DOHH2 (cell line): ENCODE results near the gene RANGAP1.

Experiments
- CTCF ChIP-seq: fragments of 200-600 bp; sonication (generic); IDR thresholded peaks from one replicate; pipeline ENCODE4 v1.5.1; 2014; ENCODE audit warnings: antibody characterized with exemption, mild to moderate bottlenecking, low read depth, low read length; ENCODE audit not compliant: poor library complexity, severe bottlenecking
- EZH2phosphoT487 ChIP-seq: fragments of 200-600 bp; sonication (generic); IDR thresholded peaks from 2 replicates; pipeline ENCODE4 v1.6.1; 2017; ENCODE audit warnings: borderline replicate concordance, mild to moderate bottlenecking, antibody characterized with exemption, low read length, moderate library complexity, mixed read lengths

DNA sequence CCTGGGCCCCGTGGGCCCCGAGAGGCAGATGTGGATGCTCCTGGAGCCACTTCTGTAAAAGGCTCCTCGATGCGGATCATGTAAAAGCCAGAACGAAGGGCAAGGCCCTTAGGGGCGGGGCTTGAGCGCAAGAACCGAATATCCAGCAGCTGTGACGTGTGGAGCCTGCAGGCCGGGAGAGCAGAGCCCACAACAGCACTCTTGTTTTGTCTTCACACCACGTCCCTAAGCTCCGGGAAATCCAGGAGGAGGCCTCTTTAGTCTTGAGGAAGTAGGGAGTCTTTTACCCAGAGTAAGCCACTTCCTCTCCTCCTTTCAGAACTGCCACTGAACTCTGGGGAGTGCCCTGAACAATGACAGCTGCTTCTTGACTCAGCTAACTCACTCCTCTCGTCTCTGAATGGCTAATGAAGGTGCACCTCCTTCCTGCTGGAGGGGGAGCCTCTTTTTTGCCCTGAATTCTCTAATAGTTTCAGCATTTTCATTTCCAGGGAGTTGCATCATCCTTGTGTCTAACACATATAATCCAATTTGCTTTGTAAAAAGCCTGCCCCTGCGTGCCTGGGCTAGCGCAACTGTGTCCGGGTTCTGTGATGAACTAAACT is 68.3 kb downstream of the RANGAP1 start:
- TF ChIP-seq CTCF (no peak), EZH2phosphoT487 (no peak)
